OCI-LY3 (cell line): ENCODE measurements around the gene ZCCHC9.

Experiments used
- H2AFZ ChIP-seq: fragments of 200-600, 300-600 bp; shearing (Covaris generic); 2 replicates; pipeline ENCODE4 v1.6.0; 2014; ENCODE audit warnings: antibody characterized with exemption, low read depth, low read length
- H3K27ac ChIP-seq: fragments of 200-600, 300-600 bp; sonication (generic); 2 replicates; pipeline ENCODE4 v1.5.1; 2014; ENCODE audit warnings: mild to moderate bottlenecking, low read length, moderate library complexity, mixed read lengths
- H3K27me3 ChIP-seq: fragments of 200-600, 300-600 bp; sonication (generic); 2 replicates; pipeline ENCODE4 v1.6.1; 2014; ENCODE audit warnings: low read depth, low read length, mixed read lengths
- H3K36me3 ChIP-seq: fragments of 200-600, 300-600 bp; sonication (generic); replicated peaks from 2 replicates; pipeline ENCODE3; 2014; ENCODE audit warnings: low read depth, low read length, mixed read lengths
- H3K4me1 ChIP-seq: fragments of 300-600, 200-600 bp; sonication (generic); 2 replicates; pipeline ENCODE4 v1.6.1; 2014; ENCODE audit warnings: low read length, mixed read lengths
- H3K4me2 ChIP-seq: fragments of 200-600, 300-600 bp; sonication (generic); 2 replicates; pipeline ENCODE4 v1.6.1; 2014; ENCODE audit warnings: low read length, mixed read lengths
- H3K4me3 ChIP-seq: fragments of 300-600, 200-600 bp; sonication (generic); 2 replicates; pipeline ENCODE4 v1.5.1; 2014; ENCODE audit warnings: antibody characterized with exemption, mild to moderate bottlenecking, low read length, moderate library complexity
- H3K79me2 ChIP-seq: fragments of 300-600, 200-600 bp; shearing (Covaris generic); 2 replicates; pipeline ENCODE4 v1.6.1; 2014; ENCODE audit warnings: mild to moderate bottlenecking, low read length, mixed read lengths
- H3K9ac ChIP-seq: fragments of 300-600, 200-600 bp; shearing (Covaris generic); 2 replicates; pipeline ENCODE4 v1.6.0; 2014; ENCODE audit warnings: mild to moderate bottlenecking, low read length, moderate library complexity
- H3K9me3 ChIP-seq: fragments of 200-600, 300-600 bp; shearing (Covaris generic); 2 replicates; pipeline ENCODE4 v1.6.1; 2014; ENCODE audit warnings: low read length, mixed read lengths; ENCODE audit not compliant: insufficient read depth
- H4K20me1 ChIP-seq: fragments of 200-600, 300-600 bp; sonication (generic); 2 replicates; pipeline ENCODE4 v1.6.1; 2016; ENCODE audit warnings: low read length, mixed read lengths; ENCODE audit not compliant: insufficient read depth
- CTCF ChIP-seq: fragments of 200-600, 300-600 bp; sonication (generic); IDR thresholded peaks from 2 replicates; pipeline ENCODE4 v1.5.1; 2014; ENCODE audit warnings: antibody characterized with exemption, low read length, low read depth
- EZH2phosphoT487 ChIP-seq: fragments of 200-600 bp; shearing (Covaris generic); IDR thresholded peaks from 2 replicates; pipeline ENCODE4 v1.6.1; 2018; ENCODE audit warnings: antibody characterized with exemption, mixed run types, low read depth

Gene ZCCHC9

GRCh38 chr5:81354093-81354492 is 52.7 kb downstream of the ZCCHC9 start:
- Histone ChIP-seq H3K9me3 (no peaks in the 10 kb centered on the region), H3K27me3 (no peaks in the 10 kb centered on the region), H3K4me2 (no peak overlapping the region), H2AFZ (no peak overlapping the region), H3K4me1 (no peaks in the 10 kb centered on the region), H3K36me3 (no peaks in the 10 kb centered on the region), H3K79me2 (no peaks in the 10 kb centered on the region), H3K4me3 (no peak overlapping the region), H3K9ac (no peak overlapping the region), H3K27ac (no peak overlapping the region), H4K20me1 (no peaks in the 10 kb centered on the region)
- TF ChIP-seq EZH2phosphoT487 (no peak), CTCF (no peak)

GRCh38 chr5:81355291-81356251 is 54.2 kb downstream of the ZCCHC9 start:
- H3K27me3 ChIP-seq, result no peaks in the 10 kb centered on the region
- no peaks in the 10 kb centered on the region for H3K9me3 ChIP-seq
- no peak overlapping the region for H3K27ac ChIP-seq
- no peak overlapping the region for H3K4me2 ChIP-seq
- H3K4me1 ChIP-seq, result no peaks in the 10 kb centered on the region
- H2AFZ ChIP-seq, result no peak overlapping the region
- no peak for TF ChIP-seq EZH2phosphoT487
- TF ChIP-seq CTCF, result no peak
- no peaks in the 10 kb centered on the region for H3K36me3 ChIP-seq
- no peak overlapping the region for H3K4me3 ChIP-seq
- H3K9ac ChIP-seq, result no peak overlapping the region
- no peaks in the 10 kb centered on the region for H4K20me1 ChIP-seq
- H3K79me2 ChIP-seq, result no peaks in the 10 kb centered on the region

GRCh38 chr5:81359108-81359507 is 57.7 kb downstream of the ZCCHC9 start:
- H3K9me3 ChIP-seq, result no peaks in the 10 kb centered on the region
- no peaks in the 10 kb centered on the region for H3K4me1 ChIP-seq
- H3K4me3 ChIP-seq, result no peak overlapping the region
- no peak overlapping the region for H2AFZ ChIP-seq
- no peak for TF ChIP-seq EZH2phosphoT487
- TF ChIP-seq CTCF, result no peak
- H3K4me2 ChIP-seq, result no peak overlapping the region
- no peaks in the 10 kb centered on the region for H3K79me2 ChIP-seq
- no peak overlapping the region for H3K27ac ChIP-seq
- no peaks in the 10 kb centered on the region for H4K20me1 ChIP-seq
- H3K9ac ChIP-seq, result no peak overlapping the region
- H3K27me3 ChIP-seq, result no peaks in the 10 kb centered on the region
- H3K36me3 ChIP-seq, result no peaks in the 10 kb centered on the region

GRCh38 chr5:81359881-81360280 is 58.5 kb downstream of the ZCCHC9 start:
- no peaks in the 10 kb centered on the region for H3K9me3 ChIP-seq
- no peak overlapping the region for H3K27ac ChIP-seq
- H3K36me3 ChIP-seq, result no peaks in the 10 kb centered on the region
- H2AFZ ChIP-seq, result no peak overlapping the region
- no peak overlapping the region for H3K4me3 ChIP-seq
- H3K9ac ChIP-seq, result no peak overlapping the region
- no peaks in the 10 kb centered on the region for H4K20me1 ChIP-seq
- H3K4me2 ChIP-seq, result no peak overlapping the region
- no peak for TF ChIP-seq EZH2phosphoT487
- TF ChIP-seq CTCF, result no peak
- H3K79me2 ChIP-seq, result no peaks in the 10 kb centered on the region
- H3K27me3 ChIP-seq, result no peaks in the 10 kb centered on the region
- no peaks in the 10 kb centered on the region for H3K4me1 ChIP-seq
